ENCODE results near the gene GLCCI1. TPM values are rescaled to one million over a fixed set of nuclear protein-coding genes. Genes with fewer than 3 reads are reported as not detected.
A peak's percentile ranks its signal among the peaks of the same experiment; 100 is the strongest.

Gene GLCCI1
- total and polyA plus RNA-seq, 10 of the 15 experiments (the other 5 are each of a cell fraction or from before 2014, with no cell fraction given): 12.6 to 92.0 (median 27.6) TPM

- TF ChIP-seq ZZZ3 (IDR thresholded peaks at IDR 0.05; ENCODE audit: control insufficient read depth, insufficient read length, low read depth) (no peak), KLF5 (IDR thresholded peaks at IDR 0.05; ENCODE audit: partially characterized antibody) (no peak), LARP7 (IDR thresholded peaks at IDR 0.05) (peak; percentile 85), E4F1 (IDR thresholded peaks at IDR 0.05; ENCODE audit: borderline replicate concordance, partially characterized antibody) (no peak), SMAD5 (IDR thresholded peaks at IDR 0.05; ENCODE audit: low read depth) (no peak; the same call in 1 of the 2 replicates), MLLT1 (IDR thresholded peaks at IDR 0.05) (peak; percentile 98), PKNOX1 (IDR thresholded peaks at IDR 0.05) (peak; percentile 96), HDGF (IDR thresholded peaks at IDR 0.05) (peak; percentile 30; the same call in 1 of the 2 replicates), SIX5 (IDR thresholded peaks at IDR 0.05; ENCODE audit: low read depth, low read length, severe bottlenecking) (no peak), ZNF207 (IDR thresholded peaks at IDR 0.05; ENCODE audit: borderline replicate concordance) (no peak), BCLAF1 (IDR thresholded peaks at IDR 0.05) (no peak), ATF2 (IDR thresholded peaks at IDR 0.05; ENCODE audit: low read length) (no peak), USF1 (IDR thresholded peaks at IDR 0.05; ENCODE audit: borderline replicate concordance, extremely low read length, insufficient read depth, low read depth, low read length) (no peak), STAT3 (IDR thresholded peaks at IDR 0.05; ENCODE audit: low read depth, low read length) (no peak), STAT1 (conservative IDR thresholded peaks at IDR 0.05) (no peak), EGR1 (IDR thresholded peaks at IDR 0.05; ENCODE audit: borderline replicate concordance in 1 of 2, low read depth in 2 of 2, low read length in 2 of 2) (peak in 1 of 2 experiments; percentile 45; a peak in 1 of 3 replicates), HCFC1 (IDR thresholded peaks at IDR 0.05; ENCODE audit: low read length) (no peak), ZNF384 (IDR thresholded peaks at IDR 0.05; ENCODE audit: borderline replicate concordance, low read depth, low read length) (no peak), POLR2AphosphoS2 (IDR thresholded peaks at IDR 0.05; ENCODE audit: low read depth, low read length) (0 out of 2 replicates have a peak, but pooled peaks have one; percentile 30)
Measured at GRCh38 chr7:8125680-8126444, 157.3 kb downstream of the GLCCI1 start (continued).
